PC-3 (cell line): Measurements from ENCODE around the gene PTPRD. TPM values are rescaled to one million over a fixed set of nuclear protein-coding genes. Genes with fewer than 3 reads are reported as not detected.

Experiments used
- ATAC-seq: fragments of 200-7000 bp; cut with Tn5 transposase; 2 replicates; pipeline ENCODE4 v1.9.1; 2020; ENCODE audit warnings: mild to moderate bottlenecking, moderate library complexity
- BruUV-seq: library from RNA; stranded (reverse); fragments of 400-500 nt; replicated peaks from 2 replicates; lab custom pipeline; 2021; lab: Mats Ljungman, UMichigan
- CTCF ChIA-PET: fragments of 300-600 bp; sonication (Branson Sonifier 250); formaldehyde crosslinking; loops from one replicate; lab custom pipeline; 2022; ENCODE audit warnings: antibody characterized with exemption; lab: Charles Lee
- POLR2A ChIA-PET: fragments of 300-600 bp; sonication (Branson Sonifier 250); formaldehyde crosslinking; loops from one replicate; lab custom pipeline; 2022; ENCODE audit warnings: antibody characterized with exemption; ENCODE audit not compliant: unreplicated experiment; lab: Charles Lee
- DNase-seq: peaks from one replicate; pipeline ENCODE4 v3.0.0-alpha.2; 2015
- H2AFZ ChIP-seq: fragments of 300-600 bp; sonication (generic); 2 replicates; pipeline ENCODE4 v1.6.0; 2016; ENCODE audit warnings: antibody characterized with exemption, low read length
- H3F3A ChIP-seq: fragments of 300-600 bp; sonication (generic); one replicate; pipeline ENCODE4 v1.6.0; 2017; ENCODE audit warnings: antibody characterized with exemption, low read length, control low read depth, mild to moderate bottlenecking; ENCODE audit not compliant: unreplicated experiment
- H3K27ac ChIP-seq: fragments of 300-600 bp; sonication (generic); 2 replicates; pipeline ENCODE4 v1.5.1; 2016; ENCODE audit warnings: mild to moderate bottlenecking, low read length
- H3K27me3 ChIP-seq: fragments of 300-600 bp; sonication (generic); 2 replicates; pipeline ENCODE4 v1.6.1; 2016; ENCODE audit warnings: low read length, mixed read lengths
- H3K36me3 ChIP-seq: fragments of 300-600 bp; sonication (generic); 2 replicates; pipeline ENCODE4 v1.6.1; 2016; ENCODE audit warnings: low read depth, mixed run types, low read length, mixed read lengths
- H3K4me1 ChIP-seq: fragments of 300-600 bp; sonication (generic); 2 replicates; pipeline ENCODE4 v1.5.1; 2016; ENCODE audit warnings: low read length; ENCODE audit not compliant: insufficient read depth
- H3K4me2 ChIP-seq: fragments of 300-600 bp; sonication (generic); 2 replicates; pipeline ENCODE4 v1.6.0; 2016; ENCODE audit warnings: low read length
- H3K4me3 ChIP-seq: fragments of 300-600 bp; sonication (generic); 2 replicates; pipeline ENCODE4 v1.5.1; 2016; ENCODE audit warnings: mild to moderate bottlenecking, low read length, mixed read lengths
- H3K79me2 ChIP-seq: fragments of 300-600 bp; sonication (generic); 2 replicates; pipeline ENCODE4 v1.6.1; 2017; ENCODE audit warnings: low read length, mixed read lengths
- H3K9ac ChIP-seq: fragments of 300-600 bp; sonication (generic); 2 replicates; pipeline ENCODE4 v1.6.0; 2016; ENCODE audit warnings: mild to moderate bottlenecking, low read length
- H3K9me2 ChIP-seq: fragments of 300-600 bp; sonication (generic); replicated peaks from 2 replicates; pipeline ENCODE4 v1.6.1; 2016; ENCODE audit warnings: mixed run types, low read length, mixed read lengths
- H3K9me3 ChIP-seq: fragments of 300-600 bp; sonication (generic); 2 replicates; pipeline ENCODE4 v1.6.1; 2016; ENCODE audit warnings: low read length, mixed read lengths
- H4K20me1 ChIP-seq: fragments of 300-600 bp; sonication (generic); 2 replicates; pipeline ENCODE4 v1.6.1; 2016; ENCODE audit warnings: low read length, mixed read lengths
- CTCF ChIP-seq: fragments of 300-600 bp; sonication (generic); conservative IDR thresholded peaks from 2 replicates; pipeline ENCODE4 v1.5.1; 2017; ENCODE audit warnings: antibody characterized with exemption, low read depth, mild to moderate bottlenecking, low read length
- EZH2 ChIP-seq: fragments of 300-600 bp; sonication (generic); IDR thresholded peaks from one replicate; pipeline ENCODE4 v1.6.1; 2017; ENCODE audit warnings: antibody characterized with exemption, mild to moderate bottlenecking, low read length; ENCODE audit not compliant: unreplicated experiment
- EZH2phosphoT487 ChIP-seq: fragments of 300-600 bp; sonication (generic); IDR thresholded peaks from 2 replicates; pipeline ENCODE4 v1.6.1; 2018; ENCODE audit warnings: mild to moderate bottlenecking, antibody characterized with exemption, low read length, borderline replicate concordance
- intact Hi-C: fragments of 100-400 bp; cut with micrococcal nuclease; formaldehyde crosslinking; loops from 2 replicates; pipeline ENCODE4 v1.9.0; 2023
- total RNA-seq: library from RNA; depleted of rRNA; stranded (reverse); fragments of >200 nt; gene quantifications from 2 replicates; pipeline ENCODE4 v1.2.3, GENCODE V29; 2014

Gene PTPRD
- total RNA-seq, 1 experiment from 2014 or later, result not detected

- no peak for TF ChIP-seq EZH2phosphoT487
- TF ChIP-seq CTCF, result no peak
- no peak for TF ChIP-seq EZH2
- no peaks in the 10 kb centered on the region for H3K9me3 ChIP-seq
- H3K79me2 ChIP-seq, result no peaks in the 10 kb centered on the region
- no peak overlapping the region for H3K9ac ChIP-seq
- H2AFZ ChIP-seq, result no peak overlapping the region
- no TSS peak for BruUV-seq
- no peaks in the 10 kb centered on the region for H3K27me3 ChIP-seq
- H3K4me2 ChIP-seq, result no peak overlapping the region
- H3K27ac ChIP-seq, result no peak overlapping the region
- no peaks in the 10 kb centered on the region for H3K9me2 ChIP-seq
- ChIA-PET POLR2A (no interaction called here), CTCF (no interaction called here)
- no peaks in the 10 kb centered on the region for H4K20me1 ChIP-seq
- DNase-seq, result no peak
- H3K4me3 ChIP-seq, result no peak overlapping the region
- ATAC-seq, result no peak
- H3K36me3 ChIP-seq, result no peaks in the 10 kb centered on the region
- intact Hi-C loops, result no loop called here
- H3K4me1 ChIP-seq, result no peaks in the 10 kb centered on the region
- H3F3A ChIP-seq, result no peaks in the 10 kb centered on the region
Observed at GRCh38 chr9:8599937-8600336, 2012.9 kb downstream of the PTPRD start.

- no peaks in the 10 kb centered on the region for H3K9me2 ChIP-seq
- CTCF ChIA-PET, result no interaction called here
- no peaks in the 10 kb centered on the region for H3K36me3 ChIP-seq
- H3K79me2 ChIP-seq, result no peaks in the 10 kb centered on the region
- DNase-seq (no peak), ATAC-seq (no peak)
- no peak overlapping the region for H3K9ac ChIP-seq
- H2AFZ ChIP-seq, result no peak overlapping the region
- no peaks in the 10 kb centered on the region for H3K4me1 ChIP-seq
- no peaks in the 10 kb centered on the region for H3F3A ChIP-seq
- POLR2A ChIA-PET, result no interaction called here
- no peak for TF ChIP-seq EZH2
- TF ChIP-seq EZH2phosphoT487, result no peak
- no peak for TF ChIP-seq CTCF
- no peak overlapping the region for H3K4me2 ChIP-seq
- no TSS peak for BruUV-seq
- H3K9me3 ChIP-seq, result no peaks in the 10 kb centered on the region
- no peak overlapping the region for H3K4me3 ChIP-seq
- intact Hi-C loops, result no loop called here
- no peaks in the 10 kb centered on the region for H4K20me1 ChIP-seq
- H3K27me3 ChIP-seq, result no peaks in the 10 kb centered on the region
- no peak overlapping the region for H3K27ac ChIP-seq
Observed at GRCh38 chr9:8589476-8589875, 2023.3 kb downstream of the PTPRD start.

DNA sequence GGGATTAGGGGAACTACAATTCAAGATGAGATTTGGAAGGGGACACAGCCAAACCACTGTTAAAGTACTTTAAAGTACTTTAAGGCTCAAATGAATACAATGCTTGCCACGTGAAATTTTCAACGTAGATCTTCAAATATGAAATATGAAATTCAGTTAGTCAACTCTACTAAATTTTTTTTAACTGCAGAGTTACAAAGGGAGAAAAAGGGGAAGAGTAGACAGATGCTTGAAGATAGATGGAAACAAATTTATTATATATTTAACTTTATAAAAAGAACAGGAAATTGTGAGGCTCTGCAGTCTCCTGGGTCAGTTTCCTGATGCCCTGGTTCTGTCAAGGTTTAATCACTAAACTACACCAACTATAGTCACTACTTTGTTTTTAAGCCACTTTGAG lies 2027.8 kb downstream of the PTPRD start:
- Histone ChIP-seq H3K4me1 (no peaks in the 10 kb centered on the region), H3K27ac (no peak overlapping the region), H3K9me3 (no peaks in the 10 kb centered on the region), H3K4me3 (no peak overlapping the region), H3K4me2 (no peak overlapping the region), H3K9ac (no peak overlapping the region), H3K36me3 (no peaks in the 10 kb centered on the region), H3K9me2 (no peaks in the 10 kb centered on the region), H4K20me1 (no peaks in the 10 kb centered on the region), H3K27me3 (no peaks in the 10 kb centered on the region), H3F3A (no peaks in the 10 kb centered on the region), H3K79me2 (no peaks in the 10 kb centered on the region), H2AFZ (no peak overlapping the region)
- intact Hi-C loops, result no loop called here
- ChIA-PET POLR2A (no interaction called here), CTCF (no interaction called here)
- TF ChIP-seq CTCF, result no peak
- ATAC-seq (no peak), DNase-seq (no peak)
- BruUV-seq, result no TSS peak
